HG02970 (cell line): Measurements from ENCODE around the gene LRFN3.
"Not testable (repeated sequence)": the region's sequence is repeated elsewhere in the genome, so short reads cannot be mapped to it uniquely, and the experiment has no call there.

Source experiments
- ATAC-seq: cut with Tn5 transposase; IDR thresholded peaks from one replicate; pipeline ENCODE4 v1.9.1; 2021; ENCODE audit warnings: mild to moderate bottlenecking, moderate library complexity, moderate number of reproducible peaks; ENCODE audit not compliant: unreplicated experiment, low FRiP score

The LRFN3 gene

DNA sequence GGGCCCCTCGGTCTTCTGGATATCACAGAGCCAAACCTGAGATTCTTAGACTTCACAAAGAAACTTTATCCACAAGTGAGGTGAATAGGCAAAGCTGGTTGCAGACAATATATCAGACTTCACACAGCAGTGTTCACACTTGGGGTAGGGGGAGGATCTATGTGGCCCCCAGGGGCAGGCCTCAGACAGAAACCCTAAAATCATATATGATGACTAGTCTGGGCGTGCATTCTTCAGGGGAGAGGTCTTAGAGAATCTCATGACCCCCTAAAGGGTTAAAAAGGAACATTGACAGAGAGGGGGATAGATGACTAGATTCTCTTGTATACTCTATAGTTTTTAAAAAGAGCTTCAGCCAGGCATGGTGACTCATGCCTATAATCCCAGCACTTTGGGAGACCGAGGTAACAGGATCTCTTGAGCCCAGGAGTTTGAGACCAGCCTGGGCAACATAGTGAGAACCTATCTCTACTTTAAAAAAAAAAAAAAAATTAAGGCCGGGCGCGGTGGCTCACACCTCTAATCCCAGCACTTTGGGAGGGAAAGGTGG, 30.9 kb upstream of the LRFN3 start:
- no peak for ATAC-seq

DNA sequence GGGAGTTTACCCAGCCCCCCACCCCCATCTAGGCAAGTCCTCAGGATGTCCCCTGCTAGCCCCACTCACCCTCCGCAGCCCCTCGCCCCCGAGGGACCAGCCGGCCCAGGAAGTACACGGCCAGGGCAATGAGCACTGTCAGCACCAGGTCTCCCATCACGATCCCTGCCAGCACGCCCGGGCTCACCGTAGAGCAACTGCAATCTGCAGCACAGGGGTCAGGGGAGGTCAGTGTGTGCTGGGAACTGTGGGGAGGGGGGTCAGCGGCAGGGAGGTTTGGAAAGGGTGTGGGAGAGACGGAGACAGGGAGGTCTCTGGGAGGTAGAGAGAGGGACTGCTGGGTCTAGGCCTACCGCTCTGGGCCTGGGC, 28.8 kb upstream of the LRFN3 start:
- ATAC-seq, result no peak

DNA sequence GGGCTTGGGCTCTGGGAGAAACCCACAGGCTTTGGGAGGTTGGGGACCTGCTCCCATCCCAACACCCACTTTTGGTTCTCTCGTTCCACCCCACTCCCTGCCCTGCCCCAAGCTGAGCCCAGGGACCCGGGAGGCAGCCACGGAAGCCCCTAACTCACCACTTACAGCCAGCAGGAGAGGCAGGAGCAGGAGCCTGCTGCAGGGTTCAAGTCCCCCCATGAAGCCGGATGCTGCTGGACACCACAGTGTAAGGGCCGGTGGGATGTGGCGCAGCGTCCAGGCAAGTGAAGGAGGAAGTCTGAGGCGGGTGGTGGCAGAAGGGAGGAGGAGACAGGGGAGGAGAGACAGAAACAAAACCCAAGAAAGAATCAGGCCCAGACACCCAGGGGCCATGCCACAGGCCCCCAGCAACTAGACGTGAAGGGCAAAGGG, 28.1 kb upstream of the LRFN3 start, which contains the start of gene TYROBP:
Gene TYROBP, minus strand, starts transcription at position 286 of the 432 bp plus-strand sequence. Its CDS starts 67 bp downstream, at position 219.
- no peak for ATAC-seq

DNA sequence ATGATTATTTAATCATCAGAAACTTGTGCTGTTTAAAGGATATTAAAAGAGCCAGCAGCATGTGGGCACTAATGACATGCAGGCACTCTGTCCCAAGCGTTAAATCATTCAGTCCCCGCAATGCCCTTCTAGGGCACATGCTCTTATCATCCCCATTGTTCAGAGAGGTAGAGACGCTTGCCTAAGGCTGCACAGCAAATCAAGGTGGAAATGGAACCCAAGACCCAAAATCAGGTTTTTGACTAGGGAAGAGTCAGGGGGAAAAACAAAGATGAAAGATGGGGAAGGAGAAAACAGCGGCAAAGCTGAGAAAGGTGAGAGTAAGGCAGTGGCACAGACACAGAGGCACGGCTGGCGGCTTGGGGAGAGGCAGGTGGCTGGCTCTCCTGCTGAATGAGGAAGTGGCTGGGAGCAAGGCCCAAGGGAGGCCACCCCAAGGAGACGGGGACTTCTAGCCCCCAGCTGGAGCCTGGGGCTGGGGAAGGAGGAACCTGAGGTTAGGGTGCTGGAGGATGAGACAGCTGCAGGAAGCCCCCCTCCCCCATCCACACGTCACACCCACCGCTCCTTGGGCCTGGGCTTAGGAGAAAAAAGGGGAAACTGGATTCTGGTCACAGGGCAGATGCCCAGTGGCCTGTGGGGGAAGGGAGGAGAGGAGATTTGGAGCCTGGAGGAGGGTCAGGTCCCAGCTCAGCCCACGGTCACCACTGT, 27.0 kb upstream of the LRFN3 start:
- ATAC-seq, result no peak

DNA sequence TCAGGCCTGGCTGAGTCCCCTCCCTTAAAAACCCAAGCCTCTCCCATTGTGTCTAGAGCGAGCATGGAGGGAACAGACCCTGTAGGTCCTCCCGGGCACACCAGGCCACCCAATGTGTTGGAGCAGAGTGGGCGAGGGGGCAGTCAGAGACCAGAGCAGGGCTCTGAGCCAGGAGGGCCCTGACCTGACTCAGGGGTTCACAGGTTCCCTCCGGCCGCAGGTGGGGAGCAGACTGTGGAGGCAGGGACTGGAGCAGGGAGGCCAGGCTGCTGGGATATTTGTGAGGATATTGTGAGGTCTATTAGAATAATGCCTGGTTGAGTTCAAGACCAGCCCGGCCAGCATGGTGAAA, 26.5 kb upstream of the LRFN3 start:
- ATAC-seq, result no peak

DNA sequence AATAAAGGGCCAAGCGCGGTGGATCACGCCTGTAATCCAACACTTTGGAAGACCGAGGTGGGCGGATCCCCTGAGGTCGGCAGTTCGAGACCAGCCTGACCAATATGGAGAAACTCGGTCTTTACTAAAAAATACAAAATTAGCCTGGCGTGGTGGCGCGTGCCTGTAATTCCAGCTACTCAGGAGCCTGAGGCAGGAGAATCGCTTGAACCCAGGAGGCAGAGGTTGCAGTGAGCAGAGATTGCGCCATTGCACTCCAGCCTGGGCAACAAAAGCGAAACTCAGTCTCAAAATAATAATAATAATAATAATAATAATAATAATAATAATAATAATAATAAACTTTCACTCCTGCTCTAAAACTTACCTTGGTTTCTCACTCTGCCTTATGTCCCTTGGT, 25.8 kb upstream of the LRFN3 start:
- not testable (repeated sequence) for ATAC-seq

DNA sequence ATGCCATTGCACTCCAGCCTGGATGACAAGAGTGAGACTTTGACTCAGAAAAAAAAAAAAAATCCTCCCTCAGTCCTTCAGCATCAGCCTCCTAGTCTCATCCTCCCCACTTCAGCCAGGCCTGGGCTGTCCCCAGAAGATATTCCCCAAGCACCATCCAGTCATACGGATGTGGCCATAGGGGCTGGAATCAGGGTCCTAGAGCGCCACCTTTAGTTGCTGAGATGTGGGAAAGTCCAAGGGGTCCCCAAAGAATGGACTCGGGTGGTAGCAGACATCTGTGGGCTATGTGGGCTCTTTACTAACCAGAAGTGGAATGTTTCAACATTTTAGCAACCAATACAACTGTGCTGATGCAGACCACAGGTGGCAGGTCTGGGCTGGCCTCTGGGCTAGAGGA, 25.0 kb upstream of the LRFN3 start:
- no peak for ATAC-seq

DNA sequence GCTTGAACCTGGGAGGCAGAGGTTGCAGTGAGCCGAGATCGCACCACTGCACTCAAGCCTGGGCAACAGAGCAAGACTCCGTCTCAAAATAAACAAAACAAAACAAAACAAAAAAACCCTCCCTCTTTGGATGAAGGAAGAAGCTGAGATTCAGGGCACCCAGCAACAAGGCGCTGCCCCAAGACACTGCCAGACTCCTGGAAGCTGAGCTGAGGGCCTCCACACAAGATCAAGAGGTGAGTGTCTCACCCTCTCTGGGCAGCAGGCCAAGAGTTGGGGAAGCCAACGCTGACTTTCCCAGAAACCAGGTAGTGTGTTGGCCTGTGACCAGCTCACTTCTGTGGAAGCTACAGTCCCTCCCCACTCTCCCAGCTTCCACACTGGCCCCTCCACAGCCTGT, 24.4 kb upstream of the LRFN3 start:
- ATAC-seq, result no peak

DNA sequence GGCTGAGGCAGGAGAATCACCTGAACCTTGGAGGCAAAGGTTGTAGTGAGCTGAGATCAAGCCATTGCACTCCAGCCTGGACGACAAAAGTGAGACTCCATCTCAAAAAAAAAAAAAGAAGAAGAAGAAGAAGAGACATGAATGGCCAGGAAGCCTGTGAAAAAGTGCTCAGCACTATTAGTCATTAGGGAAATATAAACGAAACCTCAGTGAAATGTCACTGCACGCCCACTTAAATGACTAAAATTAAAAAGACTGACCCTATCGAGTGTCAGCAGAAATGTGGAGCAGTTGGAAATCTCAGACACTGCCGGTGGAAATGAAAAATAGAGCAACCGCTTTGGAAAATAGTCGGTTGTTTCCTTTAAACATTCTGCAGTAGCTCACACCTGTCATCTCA, 22.6 kb upstream of the LRFN3 start:
- ATAC-seq, result no peak

DNA sequence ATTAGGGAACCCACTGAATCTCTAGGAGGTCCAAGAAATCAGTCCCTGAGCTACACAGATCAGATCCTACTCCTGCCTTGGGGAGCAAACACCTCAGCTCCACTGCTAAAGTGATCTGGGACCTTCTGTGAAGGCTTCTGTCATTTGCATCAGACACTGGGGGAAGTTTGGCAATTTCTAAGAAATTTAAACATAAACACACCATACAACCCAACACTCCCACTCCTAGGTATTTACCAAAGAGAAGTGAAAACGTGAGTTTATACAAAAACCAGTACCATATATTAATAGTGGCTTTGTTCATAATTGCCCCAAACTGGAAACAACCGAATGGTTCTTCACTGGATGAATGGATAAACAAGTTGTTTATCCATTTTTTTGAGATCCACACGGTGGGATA, 20.7 kb upstream of the LRFN3 start:
- ATAC-seq, result no peak

DNA sequence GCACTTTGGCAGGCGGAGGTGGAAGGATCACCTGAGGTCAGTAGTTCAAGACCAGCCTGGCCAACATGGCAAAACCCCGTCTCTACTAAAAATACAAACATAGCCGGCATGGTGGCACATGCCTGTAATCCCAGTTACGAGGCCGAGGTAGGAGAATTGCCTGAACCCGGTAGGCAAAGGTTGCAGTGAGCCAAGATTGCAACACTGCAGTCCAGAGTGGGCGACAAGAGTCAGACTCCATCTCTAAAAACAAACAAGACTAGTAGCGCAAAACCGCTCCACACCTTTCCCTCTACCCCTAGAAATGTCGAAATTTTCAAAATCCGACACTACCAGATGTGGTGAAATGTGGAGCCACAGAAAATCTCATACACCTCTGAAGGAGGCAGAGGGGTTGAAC, 16.9 kb upstream of the LRFN3 start:
- ATAC-seq, result no peak

DNA sequence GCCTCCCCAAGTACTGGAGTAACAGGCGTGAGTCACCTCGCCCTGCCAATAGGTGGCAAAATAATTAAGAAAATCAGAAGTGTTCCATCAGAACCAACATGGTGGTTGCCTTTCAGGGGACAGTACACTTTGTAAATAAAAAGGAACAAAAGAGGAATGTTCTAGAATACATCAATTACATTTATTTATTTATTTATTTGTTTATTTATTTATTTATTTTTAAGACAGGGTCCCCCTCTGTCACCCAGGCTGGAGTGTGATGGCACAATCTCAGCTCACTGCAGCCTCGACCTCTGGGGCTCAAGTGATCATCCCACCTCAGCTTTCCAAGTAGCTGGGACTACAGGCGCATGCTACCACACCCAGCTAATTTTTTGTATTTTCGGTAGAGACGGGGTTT, 15.2 kb upstream of the LRFN3 start:
- ATAC-seq, result no peak

DNA sequence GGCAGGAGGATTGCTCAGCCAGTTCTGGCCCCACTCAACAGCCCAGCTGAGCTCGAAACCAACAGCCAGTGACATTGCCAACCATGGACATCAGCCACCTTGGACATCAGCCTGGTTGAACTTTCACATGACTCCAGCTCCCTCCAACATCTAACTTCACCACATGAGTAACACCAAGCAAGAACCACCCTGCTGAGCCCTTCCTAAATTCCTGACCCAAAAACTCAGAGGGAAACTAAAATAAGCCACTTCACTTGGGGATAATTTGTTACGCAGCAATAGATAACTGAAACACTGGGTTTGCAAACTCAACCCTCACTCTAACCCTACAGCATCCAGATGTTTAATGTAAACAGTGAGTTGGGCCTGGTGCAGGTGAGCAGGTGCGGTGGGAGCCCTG, 10.7 kb upstream of the LRFN3 start:
- ATAC-seq, result no peak

DNA sequence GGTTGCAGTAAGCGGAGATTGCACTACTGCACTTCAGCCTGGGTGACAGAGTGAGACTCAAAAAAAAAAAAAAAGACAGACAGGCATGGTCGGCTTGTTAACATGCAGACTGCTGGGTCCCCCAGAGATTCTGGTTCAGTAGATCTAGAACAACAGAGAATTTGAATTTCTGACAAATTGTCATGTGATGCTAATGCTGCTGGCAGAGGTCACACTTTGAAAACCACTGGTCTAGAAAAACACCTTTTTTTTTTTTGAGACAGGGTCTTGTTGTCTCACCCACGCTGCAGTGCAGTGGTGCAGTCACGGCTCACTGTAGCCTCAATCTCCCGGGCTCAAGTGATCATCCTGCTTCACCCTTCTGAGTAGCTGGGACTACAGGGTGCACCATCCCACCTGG, 7.7 kb upstream of the LRFN3 start:
- no peak for ATAC-seq

DNA sequence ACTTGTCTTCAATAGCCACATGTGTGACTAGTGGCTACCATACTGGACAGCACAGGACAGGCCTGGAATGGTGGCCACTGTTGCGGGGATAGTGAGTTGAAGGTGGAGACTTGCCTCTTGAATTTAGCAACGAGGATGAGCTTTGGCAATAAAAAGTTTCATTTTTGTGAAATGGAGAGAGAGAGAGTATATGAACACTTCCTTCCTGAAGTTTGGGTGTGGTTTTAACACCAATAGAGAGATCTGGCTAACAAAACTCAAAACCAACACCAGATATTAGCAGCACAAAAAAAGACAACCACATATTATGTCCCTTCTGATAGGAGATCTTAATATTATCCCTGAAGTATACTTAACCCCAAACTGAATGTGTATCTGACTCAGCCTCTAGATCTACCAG, 6.3 kb upstream of the LRFN3 start:
- no peak for ATAC-seq

DNA sequence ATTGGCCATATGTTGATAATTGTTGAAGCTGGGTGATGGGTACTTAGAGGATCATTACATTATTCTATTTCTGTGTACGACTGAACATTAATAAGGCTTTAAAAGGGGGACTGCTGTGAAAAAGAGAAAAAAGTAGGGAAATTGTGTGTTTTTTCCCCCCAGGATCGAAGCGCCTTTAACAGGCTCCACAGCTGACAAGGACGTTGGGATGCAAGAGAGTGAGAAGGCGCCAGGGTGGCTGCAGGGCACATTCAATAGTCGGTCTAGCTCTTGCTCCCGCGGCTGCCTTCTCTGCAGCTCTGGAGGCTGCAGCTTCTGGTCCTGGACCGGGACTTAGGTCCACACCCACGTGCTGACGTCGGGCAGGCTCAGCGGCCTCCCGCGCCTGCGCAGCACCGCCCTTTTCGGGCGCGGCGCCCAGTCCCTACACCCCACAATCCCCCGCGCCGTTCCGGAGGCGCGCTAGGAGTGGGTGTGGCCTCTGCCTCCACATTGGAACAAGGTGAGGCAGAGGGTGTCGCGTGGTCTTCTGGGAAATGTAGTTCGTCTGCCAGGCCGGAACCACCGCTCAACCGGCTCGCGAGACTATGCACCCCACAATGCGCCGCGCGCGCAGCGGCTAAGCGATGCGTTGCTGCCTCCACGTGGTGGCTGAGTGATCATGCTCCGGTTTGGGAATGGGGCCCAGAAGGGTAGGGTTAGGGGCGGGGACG, 4.9 kb upstream of the LRFN3 start:
- peak; percentile 97 for ATAC-seq

DNA sequence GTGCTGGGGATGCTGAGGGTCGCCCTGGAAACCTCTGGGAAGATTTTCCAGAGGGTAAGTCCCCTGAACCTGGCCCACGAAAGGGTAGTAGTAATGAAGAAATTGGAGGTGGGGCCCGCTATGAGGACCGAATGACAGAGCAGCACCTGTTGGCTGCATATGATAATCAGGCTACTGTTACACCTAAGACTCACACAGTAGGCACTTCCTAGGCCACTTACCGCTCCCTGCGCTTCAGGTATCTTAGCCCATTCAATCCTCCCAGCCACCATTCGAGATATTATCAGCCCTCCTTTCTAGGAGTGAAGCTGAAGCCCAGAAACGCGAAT, 4.3 kb upstream of the LRFN3 start:
- ATAC-seq, result no peak

DNA sequence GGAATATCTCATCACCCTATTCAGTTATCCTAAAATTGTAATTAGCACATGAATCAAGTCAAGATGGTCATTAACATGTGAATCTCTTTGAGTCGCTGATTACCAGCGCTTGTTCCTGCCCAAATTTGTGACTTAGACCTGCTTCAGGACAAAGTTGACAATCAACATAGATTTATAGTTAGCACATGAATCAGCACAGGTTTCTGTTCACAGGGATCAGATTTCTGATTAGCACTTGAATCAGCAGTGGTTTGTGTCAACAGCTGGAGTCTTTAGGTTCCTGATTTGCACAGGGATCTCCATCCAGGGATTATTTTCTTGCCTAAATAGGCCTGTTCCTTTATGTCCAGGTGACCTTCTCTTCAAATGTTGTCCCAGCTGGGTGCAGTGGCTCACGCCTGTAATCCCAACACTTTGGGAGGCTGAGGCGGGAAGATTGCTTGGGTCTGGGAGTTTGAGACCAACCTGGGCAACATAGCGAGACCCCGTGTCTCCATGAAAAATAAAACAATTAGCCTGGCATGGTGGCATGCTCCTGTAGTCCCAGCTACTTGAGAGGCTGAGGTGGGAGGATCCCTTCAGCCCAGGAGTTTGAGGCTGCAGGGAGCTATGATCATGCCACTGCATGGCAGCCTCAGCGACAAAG, 3.8 kb upstream of the LRFN3 start:
- no peak for ATAC-seq

DNA sequence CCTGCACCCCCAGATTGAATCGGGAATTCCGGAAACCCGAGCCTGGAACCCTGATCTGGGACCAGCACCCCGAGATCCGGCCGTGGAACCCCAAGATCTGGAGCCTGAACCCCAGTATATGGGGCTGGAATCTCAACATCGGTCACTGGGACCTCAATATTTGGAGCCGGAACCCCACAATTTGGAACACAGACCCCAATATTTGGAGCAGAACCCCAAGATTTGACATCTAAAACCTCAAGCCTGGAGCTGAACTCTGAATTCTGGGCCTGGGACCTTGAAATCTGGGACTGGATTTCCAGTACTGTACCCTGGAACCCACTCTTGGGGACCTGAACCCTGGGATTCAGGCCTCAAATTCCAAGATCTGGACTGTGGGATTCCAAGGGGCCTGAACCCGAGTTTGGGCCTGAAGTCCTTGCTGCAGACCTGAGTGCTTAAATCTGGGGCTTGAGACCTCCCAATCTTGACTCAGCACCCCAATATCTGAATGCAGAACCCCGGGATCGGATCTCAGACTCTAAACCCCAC, 629 bp downstream of the LRFN3 start:
- ATAC-seq, result no peak

DNA sequence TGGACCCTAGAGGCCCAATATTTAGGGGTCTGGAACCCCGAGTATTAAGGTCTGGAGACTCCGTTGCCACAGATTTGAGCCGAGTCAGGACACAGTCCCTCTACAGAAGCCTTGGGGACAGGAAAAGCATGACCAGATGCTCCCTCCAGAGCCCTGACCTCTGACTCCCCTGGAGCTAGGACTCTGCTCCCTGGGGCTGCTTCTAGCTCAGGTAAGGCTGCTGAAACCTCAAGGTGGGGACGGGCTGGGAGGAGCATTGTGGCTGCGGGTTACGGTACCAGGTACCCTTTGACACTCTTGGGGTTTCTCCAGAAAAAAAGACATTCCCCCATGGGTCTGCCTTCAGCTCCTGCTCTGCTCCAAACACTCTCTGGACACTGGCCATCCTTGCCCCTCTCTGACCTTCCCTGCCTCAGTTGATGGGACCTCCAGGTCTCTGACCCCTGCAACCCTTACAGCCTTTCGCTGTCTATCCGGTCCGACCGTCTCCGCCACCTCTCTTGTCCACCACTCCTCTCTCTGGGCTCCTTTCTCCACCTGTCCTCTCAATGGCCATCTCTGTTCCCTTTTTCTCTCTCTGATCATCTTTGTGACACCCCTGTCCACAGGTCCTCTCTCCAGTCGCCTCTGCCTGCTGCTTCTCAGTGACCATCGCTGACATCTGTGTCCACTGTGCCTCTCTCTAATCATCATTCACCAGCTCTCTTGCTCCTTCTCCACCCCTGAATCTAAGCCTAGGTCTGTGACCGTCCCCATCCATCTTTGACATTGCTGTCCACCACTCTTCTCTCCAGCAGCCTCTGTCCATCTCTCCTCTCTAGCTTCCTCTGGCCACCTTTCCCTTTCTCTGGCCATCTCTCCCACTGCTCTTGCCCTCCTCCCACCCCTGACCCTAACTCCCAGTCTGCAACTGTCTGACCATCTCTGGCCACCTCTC, 1.4 kb downstream of the LRFN3 start:
- no peak for ATAC-seq
